HG03521 (cell line): ENCODE results near the gene FKBP15.
A peak's percentile ranks its signal among the peaks of the same experiment; 100 is the strongest.
"Not testable (repeated sequence)": the region's sequence is repeated elsewhere in the genome, so short reads cannot be mapped to it uniquely, and the experiment has no call there.

ENCODE experiments used
- ATAC-seq: cut with Tn5 transposase; IDR thresholded peaks from one replicate; pipeline ENCODE4 v1.9.1; 2021; ENCODE audit warnings: mild to moderate bottlenecking, moderate library complexity; ENCODE audit not compliant: unreplicated experiment

Gene FKBP15

DNA sequence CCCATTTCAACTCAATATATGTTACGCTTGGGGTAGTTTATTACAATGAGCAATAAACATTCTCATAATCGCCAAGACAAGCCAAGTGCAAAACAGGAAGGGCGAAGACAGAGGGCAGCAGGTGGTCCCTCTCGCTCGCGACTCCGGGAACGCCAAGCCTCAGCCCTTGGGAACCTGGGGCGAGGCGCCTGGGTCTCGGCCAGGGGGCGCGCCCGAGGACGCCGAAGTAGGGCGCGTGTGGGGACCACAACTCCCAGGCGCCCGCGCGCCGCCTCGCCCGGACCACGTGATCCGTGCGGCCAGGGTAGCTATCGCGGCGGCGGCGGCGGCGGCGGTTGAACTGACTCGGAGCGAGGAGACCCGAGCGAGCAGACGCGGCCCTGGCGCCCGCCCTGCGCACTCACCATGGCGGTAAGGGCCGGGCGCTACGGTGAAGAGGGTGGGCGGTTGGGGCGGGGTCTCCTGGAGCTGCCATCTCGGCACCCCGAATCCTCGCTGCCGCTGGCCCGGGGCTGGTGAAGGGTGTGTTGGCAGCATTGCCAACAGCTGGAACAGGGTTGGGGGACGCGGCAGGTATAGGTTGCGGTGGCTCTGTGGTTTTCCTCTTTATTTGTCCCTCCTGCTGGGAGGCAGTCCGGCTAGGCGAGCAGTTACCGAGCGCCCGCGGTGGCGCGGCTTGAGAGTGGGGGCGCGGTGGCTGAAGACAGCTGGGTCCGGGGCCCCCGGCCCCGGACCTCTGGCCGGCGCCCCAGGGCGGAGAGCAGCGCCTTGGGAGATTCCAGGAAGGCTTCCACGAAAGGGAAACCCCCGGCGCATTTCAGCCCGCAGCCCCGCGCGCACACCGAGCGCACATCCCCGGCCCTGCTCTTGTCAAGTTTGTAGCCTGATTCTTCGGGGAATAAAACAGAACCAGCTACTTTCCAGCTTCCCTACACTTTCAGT lies 70.1 kb downstream of the FKBP15 start, which contains the start of gene SLC31A2:
SLC31A2 (plus strand) TSS at position 338 of the 942 bp plus-strand sequence; CDS start at position 406, 68 bp downstream.
- peak; percentile 94 for ATAC-seq

GRCh38 chr9:113149561-113149960 lies 71.5 kb downstream of the FKBP15 start:
- not testable (repeated sequence) for ATAC-seq

DNA sequence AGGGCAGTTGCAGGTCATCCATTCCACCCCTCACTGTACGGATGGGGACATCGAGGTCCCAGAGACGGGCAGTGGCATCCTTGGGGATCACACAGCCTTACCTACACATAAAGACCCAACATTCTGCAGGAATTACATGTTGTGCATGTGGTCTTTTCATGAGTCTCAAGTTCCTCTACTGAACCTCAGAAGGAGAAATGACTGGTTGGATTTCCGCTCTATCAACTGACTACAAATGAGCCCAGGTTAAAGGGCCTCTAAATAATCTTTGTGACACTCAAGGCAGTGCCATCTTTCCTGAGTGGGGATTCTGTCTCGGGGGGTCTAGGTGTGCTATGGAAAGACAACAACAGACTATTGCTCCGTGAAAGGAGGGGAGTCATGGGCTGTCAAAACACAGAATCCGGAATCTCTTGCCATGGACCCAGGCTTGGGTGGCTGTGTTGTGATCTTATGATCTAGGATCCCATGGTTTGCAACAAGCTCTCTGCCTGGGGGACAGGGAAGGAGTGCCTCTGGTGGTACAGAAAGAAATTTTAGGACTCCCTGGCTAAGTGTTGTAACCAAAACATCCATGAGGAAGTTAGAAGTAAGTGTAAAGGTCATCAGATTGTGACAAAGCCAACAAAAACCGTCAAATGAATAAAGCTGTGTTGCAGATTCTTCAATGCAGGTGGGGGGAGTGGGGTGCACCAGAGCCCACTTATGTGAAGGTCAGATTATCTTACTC lies 72.1 kb downstream of the FKBP15 start:
- no peak for ATAC-seq

GRCh38 chr9:113148372-113148705 lies 72.7 kb downstream of the FKBP15 start:
- ATAC-seq, result no peak

GRCh38 chr9:113143432-113144227 lies 77.4 kb downstream of the FKBP15 start:
- no peak for ATAC-seq

DNA sequence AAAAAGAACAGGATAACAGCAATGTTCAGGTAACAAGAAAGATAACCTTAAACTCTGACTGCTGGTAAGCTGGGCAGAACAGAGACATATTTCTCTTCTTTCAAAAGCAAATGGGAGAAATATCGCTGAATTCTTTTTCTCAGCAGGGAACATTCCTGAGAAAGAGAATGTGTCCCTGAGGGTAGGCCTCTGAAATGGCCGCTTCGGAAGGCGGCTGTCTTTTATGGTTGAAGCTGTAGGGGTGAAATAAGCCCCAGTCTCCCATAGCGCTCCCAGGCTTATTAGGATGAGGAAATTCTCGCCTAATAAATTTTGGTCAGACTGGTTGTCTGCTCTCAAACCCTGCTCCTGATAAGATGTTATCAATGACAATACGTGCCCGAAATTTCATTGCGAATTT lies 80.2 kb downstream of the FKBP15 start:
- ATAC-seq, result not testable (repeated sequence)

GRCh38 chr9:113139953-113140352 lies 81.1 kb downstream of the FKBP15 start:
- no peak for ATAC-seq

GRCh38 chr9:113139225-113139829 lies 81.8 kb downstream of the FKBP15 start:
- no peak for ATAC-seq

GRCh38 chr9:113138760-113139159 lies 82.3 kb downstream of the FKBP15 start:
- ATAC-seq, result no peak

GRCh38 chr9:113137196-113138168 lies 83.6 kb downstream of the FKBP15 start:
- ATAC-seq, result no peak

- ATAC-seq, result no peak
Measured at GRCh38 chr9:113131689-113132151, 89.4 kb downstream of the FKBP15 start.

- no peak for ATAC-seq
Measured at GRCh38 chr9:113129884-113130283, 91.2 kb downstream of the FKBP15 start.

- ATAC-seq, result no peak
Measured at GRCh38 chr9:113129466-113129865, 91.6 kb downstream of the FKBP15 start.

DNA sequence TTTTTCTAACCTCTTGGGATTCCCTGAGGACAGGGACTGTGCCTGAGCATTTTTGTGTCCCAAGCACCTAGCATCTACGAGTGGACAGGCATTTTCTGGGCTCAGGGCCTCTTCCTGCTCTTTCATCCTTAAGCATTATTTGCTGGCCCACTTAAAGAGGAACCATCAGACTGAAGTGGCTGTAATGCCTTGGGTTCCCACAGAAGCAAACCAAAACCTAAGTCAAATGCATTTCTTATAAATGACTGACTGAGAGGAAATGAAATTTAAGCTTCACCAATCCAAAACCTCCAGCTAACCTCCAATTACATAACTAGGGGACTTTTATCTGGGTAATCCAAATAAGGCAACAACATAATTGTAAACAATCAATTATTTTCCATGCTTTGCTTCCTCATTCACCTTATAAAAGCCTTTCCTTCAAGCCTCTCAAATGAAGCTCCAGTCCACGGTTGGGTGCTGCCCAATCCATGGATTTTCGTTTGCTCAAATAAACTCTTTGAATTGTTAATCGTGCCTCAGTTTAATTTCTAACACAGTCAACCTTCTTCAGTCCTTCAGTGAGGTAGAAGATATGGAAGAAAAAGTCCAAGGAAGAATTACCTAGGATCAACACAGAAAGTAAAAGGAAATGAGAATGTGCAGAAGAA lies 95.6 kb downstream of the FKBP15 start:
- ATAC-seq, result no peak

DNA sequence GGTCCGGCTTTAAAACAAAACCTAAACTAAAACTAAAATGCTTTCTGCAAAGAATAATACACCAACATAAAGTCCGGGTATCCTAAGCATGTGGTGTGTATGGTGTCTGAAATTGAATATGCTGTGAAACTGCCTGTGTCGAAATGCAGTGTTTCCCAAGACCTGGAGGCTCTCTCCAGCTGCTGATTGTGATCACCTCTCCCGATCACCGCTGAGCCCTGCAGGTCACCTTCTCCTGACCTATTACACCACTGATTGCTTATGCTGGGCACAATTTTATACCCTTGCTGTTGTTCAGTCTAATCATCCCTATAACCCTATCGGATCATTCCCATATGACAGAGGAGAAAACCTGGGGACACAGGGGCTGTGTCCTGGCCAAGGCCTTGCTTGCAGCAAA lies 102.2 kb downstream of the FKBP15 start:
- ATAC-seq, result not testable (repeated sequence)
